B cell (primary cell): ENCODE data around the gene MILR1.
"Not testable (repeated sequence)": the region's sequence is repeated elsewhere in the genome, so short reads cannot be mapped to it uniquely, and the experiment has no call there.

Experiments used
- CTCF ChIP-seq: fragments of 200-600 bp; IDR thresholded peaks from one replicate; pipeline ENCODE4 v1.8.0; 2022; ENCODE audit warnings: antibody characterized with exemption, mild to moderate bottlenecking
- EZH2 ChIP-seq: IDR thresholded peaks from 2 replicates; pipeline ENCODE4 v1.6.1; 2012; ENCODE audit warnings: borderline replicate concordance, low read depth, mild to moderate bottlenecking, moderate library complexity, low read length; ENCODE audit not compliant: insufficient read depth, poor library complexity, severe bottlenecking

- not testable (repeated sequence) for TF ChIP-seq CTCF, EZH2
Observed at GRCh38 chr17:64430036-64430435, 18.9 kb upstream of the MILR1 start.
